CD4-positive, alpha-beta T cell treated with Interleukin-15 for 1 hour (primary cell): ENCODE results near the gene ARHGEF12.

Experiments
- DNase-seq: peaks from one replicate; pipeline ENCODE4 v3.0.0-alpha.2; 2020

ARHGEF12 gene, protein sequence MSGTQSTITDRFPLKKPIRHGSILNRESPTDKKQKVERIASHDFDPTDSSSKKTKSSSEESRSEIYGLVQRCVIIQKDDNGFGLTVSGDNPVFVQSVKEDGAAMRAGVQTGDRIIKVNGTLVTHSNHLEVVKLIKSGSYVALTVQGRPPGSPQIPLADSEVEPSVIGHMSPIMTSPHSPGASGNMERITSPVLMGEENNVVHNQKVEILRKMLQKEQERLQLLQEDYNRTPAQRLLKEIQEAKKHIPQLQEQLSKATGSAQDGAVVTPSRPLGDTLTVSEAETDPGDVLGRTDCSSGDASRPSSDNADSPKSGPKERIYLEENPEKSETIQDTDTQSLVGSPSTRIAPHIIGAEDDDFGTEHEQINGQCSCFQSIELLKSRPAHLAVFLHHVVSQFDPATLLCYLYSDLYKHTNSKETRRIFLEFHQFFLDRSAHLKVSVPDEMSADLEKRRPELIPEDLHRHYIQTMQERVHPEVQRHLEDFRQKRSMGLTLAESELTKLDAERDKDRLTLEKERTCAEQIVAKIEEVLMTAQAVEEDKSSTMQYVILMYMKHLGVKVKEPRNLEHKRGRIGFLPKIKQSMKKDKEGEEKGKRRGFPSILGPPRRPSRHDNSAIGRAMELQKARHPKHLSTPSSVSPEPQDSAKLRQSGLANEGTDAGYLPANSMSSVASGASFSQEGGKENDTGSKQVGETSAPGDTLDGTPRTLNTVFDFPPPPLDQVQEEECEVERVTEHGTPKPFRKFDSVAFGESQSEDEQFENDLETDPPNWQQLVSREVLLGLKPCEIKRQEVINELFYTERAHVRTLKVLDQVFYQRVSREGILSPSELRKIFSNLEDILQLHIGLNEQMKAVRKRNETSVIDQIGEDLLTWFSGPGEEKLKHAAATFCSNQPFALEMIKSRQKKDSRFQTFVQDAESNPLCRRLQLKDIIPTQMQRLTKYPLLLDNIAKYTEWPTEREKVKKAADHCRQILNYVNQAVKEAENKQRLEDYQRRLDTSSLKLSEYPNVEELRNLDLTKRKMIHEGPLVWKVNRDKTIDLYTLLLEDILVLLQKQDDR (N-terminal part only)

DNA sequence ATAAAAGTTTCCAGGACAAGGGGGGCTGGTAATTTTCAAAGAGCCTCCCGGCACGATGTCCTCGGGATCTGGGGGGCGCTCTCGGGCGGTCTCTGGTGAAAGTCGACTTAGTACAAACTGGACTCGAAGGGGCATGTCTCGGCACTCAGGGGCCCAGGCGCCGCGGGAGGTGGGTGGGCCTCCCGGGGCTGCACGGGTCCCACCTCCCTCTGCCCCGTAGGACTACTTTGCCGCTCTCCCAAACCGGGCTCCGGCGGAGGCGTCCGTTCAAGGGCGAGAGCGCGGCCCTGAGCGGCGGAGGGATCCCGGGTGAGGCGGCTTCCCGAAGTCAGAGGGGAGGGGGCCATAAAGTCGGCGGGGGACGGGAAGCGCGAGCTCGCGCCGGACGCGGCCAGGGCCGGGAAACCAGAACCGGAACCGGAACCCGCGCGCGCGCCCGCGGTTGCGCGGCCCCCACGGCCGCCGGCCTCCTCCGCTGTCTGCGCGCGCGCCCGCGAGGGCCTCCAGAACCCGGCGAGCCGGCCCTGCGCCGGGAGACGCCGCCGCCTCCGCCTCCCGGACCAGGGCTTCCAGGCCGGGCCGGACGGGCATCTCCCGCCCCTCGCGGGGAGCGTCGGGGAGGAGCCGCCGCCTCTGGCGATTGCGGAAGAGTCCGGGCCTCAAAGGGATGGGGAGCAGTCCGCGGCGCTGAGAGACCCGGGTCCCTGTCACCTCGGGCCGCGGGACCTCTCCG lies at the start of gene ARHGEF12:
ARHGEF12 (plus strand) TSS at position 506 of the 733 bp plus-strand sequence. CDS start 831 bp downstream, outside the sequence.
- peak; percentile 81 for DNase-seq

GRCh38 chr11:120288021-120288420 lies 48.2 kb upstream of the ARHGEF12 start:
- DNase-seq = no peak

DNA sequence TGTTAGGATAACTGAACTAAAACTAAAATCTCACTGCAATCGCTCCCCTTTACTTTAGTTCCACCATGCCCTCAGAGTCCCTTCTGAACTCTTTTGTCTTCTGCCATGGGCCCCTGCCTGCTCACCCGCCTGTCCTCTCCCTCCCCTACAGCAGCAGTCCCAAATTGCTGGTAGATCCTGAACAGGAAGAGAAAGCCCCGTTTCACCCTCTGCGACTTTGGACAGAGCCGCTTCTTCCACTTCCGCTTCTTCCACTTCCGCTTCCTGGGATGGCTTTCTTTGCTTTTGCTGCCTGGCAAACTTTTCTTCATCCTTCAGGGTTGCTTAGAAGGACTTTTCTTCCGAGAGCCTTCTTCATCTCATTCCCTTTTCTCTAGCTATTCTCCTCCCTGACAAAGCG lies 46.8 kb upstream of the ARHGEF12 start:
- DNase-seq = no peak

DNA sequence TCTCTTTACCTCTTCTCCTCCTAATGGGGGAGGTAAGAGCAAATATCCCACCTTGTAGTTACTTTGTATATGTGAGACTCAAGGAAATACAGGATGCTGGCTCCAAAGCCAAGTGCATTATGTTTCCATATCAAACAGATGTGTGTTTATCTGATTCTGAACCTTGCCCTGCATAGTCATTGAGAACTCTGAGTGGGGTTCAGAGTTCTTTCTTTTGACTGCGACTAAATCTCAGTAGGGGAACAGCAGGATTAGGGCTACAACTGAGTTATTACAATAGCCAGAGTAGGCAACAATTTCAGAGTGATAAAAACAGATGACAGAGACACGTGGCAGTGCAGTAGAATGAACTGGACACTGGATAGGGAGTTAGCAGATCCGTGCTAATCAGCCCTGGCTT lies 45.3 kb upstream of the ARHGEF12 start:
- DNase-seq = no peak

GRCh38 chr11:120293038-120293800 lies 43.0 kb upstream of the ARHGEF12 start:
- no peak for DNase-seq

- no peak for DNase-seq
Observed at GRCh38 chr11:120294096-120294495, 42.1 kb upstream of the ARHGEF12 start.

- DNase-seq = no peak
Observed at GRCh38 chr11:120295099-120295498, 41.1 kb upstream of the ARHGEF12 start.

DNA sequence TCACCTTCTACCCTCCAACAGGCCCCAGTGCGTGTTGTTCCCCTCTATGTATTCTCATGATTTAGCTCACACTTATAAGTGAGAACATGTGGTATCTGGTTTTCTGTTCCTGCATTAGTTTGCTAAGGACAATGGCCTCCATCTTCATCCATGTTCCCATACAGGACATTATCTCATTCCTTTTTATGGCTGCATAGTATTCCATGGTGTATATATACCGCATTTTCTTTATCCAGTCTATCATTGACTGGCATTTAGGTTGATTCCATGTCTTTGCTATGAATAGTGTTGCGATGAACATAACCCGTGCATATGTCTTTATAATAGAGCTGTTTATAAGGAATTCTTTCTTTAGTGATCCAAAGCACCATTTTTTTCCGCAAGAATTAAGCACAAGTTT lies 39.7 kb upstream of the ARHGEF12 start:
- DNase-seq = no peak

DNA sequence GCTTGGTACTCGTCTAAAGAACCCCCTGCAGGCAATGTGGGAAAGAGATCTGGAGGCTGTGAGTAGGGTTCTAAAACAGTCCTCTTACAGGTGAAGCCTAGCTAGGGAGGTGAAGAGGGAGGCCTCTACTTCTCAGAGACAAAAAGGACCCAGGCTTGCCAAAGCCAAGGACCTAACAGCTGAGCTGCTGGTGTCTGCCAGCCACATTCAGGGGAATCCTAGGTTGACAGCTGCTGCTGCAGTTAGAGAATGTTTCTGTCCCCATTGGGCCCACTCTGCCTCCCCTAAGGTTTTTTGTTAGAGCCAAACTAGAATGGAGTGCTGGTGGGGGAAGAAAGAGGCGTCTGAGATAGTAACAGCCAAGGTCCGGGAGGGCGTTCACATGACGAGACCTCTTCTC lies 37.8 kb upstream of the ARHGEF12 start:
- no peak for DNase-seq

GRCh38 chr11:120302001-120302805 lies 34.0 kb upstream of the ARHGEF12 start:
- no peak for DNase-seq

- peak; percentile 48 for DNase-seq
Observed at GRCh38 chr11:120303004-120303637, 33.1 kb upstream of the ARHGEF12 start.

DNA sequence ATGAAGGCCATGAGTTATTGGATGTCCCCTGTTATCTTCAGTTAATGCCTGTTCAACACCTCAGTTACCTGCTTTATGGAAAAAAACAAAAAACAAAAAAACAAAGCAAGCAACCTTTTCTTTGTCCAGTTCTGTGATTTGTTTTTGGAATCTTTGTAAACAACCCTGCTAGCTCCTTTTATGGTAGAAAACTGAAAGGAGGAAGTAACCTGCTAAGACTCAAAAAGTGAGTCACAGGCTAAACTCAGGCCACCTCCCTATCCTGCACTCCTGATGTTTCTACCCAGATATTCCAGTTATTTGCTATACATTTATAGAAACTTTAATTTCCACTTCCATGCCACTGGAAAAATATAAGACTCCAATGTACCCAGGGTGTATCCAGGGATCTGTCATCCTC lies 31.7 kb upstream of the ARHGEF12 start:
- no peak for DNase-seq

GRCh38 chr11:120305286-120305685 lies 30.9 kb upstream of the ARHGEF12 start:
- DNase-seq = no peak

- DNase-seq = no peak
Observed at GRCh38 chr11:120306519-120307242, 29.5 kb upstream of the ARHGEF12 start.

DNA sequence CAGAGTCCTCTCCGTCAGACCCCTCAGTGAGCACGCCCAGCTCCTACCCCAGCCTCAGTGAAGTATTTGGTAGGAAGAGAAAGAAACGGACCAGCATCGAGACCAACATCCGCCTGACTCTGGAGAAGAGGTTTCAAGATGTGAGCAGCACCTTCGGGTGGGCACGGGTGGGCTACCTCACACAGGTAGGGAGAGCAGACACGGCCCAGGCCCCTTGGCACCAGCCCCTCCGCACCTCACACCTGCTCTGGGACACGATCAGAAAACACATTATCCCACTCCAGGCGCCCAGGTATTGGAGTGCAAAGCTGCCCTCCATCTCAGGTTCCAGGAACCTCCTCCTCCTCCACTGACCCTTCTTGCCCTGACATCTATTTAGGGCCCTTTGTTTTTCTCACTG lies 28.7 kb upstream of the ARHGEF12 start:
- no peak for DNase-seq

GRCh38 chr11:120308081-120308480 lies 28.1 kb upstream of the ARHGEF12 start:
- no peak for DNase-seq

- no peak for DNase-seq
Observed at GRCh38 chr11:120310870-120311269, 25.3 kb upstream of the ARHGEF12 start.

DNA sequence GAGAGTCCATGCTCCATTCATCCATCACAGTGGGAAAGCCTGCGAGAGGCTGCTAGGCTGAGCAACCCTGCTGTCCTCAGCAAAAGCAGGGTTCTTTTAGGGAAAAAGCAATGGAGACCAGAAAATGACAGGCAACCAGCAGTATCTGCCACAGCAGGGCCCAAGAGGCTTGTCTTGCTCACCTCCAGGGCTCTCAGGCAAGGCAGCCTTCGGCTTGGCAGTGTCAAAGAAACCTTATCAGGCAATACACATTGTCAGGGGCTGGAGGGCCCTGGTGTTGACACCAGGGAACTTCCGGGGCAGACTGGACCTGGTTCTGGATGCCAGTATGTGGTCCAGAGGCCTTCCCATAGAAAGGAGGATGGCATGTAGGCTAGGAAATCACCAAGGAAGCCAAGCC lies 21.4 kb upstream of the ARHGEF12 start:
- no peak for DNase-seq

GRCh38 chr11:120316880-120317688 lies 19.1 kb upstream of the ARHGEF12 start:
- DNase-seq = no peak
